B cell (primary cell): ENCODE measurements around the gene TSEN15.

ENCODE experiments used
- CTCF ChIP-seq: fragments of 200-600 bp; IDR thresholded peaks from one replicate; pipeline ENCODE4 v1.8.0; 2022; ENCODE audit warnings: antibody characterized with exemption, mild to moderate bottlenecking
- EZH2 ChIP-seq: IDR thresholded peaks from 2 replicates; pipeline ENCODE4 v1.6.1; 2012; ENCODE audit warnings: borderline replicate concordance, low read depth, mild to moderate bottlenecking, moderate library complexity, low read length; ENCODE audit not compliant: insufficient read depth, poor library complexity, severe bottlenecking

GRCh38 chr1:184023171-184023570, 28.4 kb upstream of the TSEN15 start:
- no peak for TF ChIP-seq CTCF
- TF ChIP-seq EZH2: no peak
